Left renal pelvis (tissue), 4 donors: ENCODE results near the gene IGSF23. TPM values are rescaled to one million over a fixed set of nuclear protein-coding genes. Genes with fewer than 3 reads are reported as not detected.

ENCODE experiments used
- DNase-seq, 4 donors: peaks; one replicate each; pipeline ENCODE4 v3.0.0-alpha.2; 2013; ENCODE audit warnings: low read depth in 4 of 4, low spot score in 3 of 4
- polyA plus RNA-seq, 4 donors: library from polyadenylated mRNA; unstranded; fragments of 120-200 nt; gene quantifications; one replicate each; pipeline ENCODE4 v1.2.1, GENCODE V29; 2013; ENCODE audit not compliant: insufficient read length in 4 of 4

The IGSF23 gene
- polyA plus RNA-seq, 4 donors: 0.73 to 1.5 (median 0.85) TPM; not detected in 1

- no peak for DNase-seq
Measured at GRCh38 chr19:44636439-44637389, 23.4 kb downstream of the IGSF23 start.

GRCh38 chr19:44637390-44637764 lies 24.0 kb downstream of the IGSF23 start:
- no peak for DNase-seq

GRCh38 chr19:44640518-44640917 lies 27.2 kb downstream of the IGSF23 start:
- no peak for DNase-seq

GRCh38 chr19:44641501-44642265 lies 28.3 kb downstream of the IGSF23 start:
- no peak for DNase-seq

GRCh38 chr19:44642377-44642776 lies 29.0 kb downstream of the IGSF23 start:
- DNase-seq: no peak

GRCh38 chr19:44643605-44644401 lies 30.4 kb downstream of the IGSF23 start, which contains the start of gene PVR:
PVR (plus strand) TSS chr19:44643910; CDS start chr19:44644097, 187 bp downstream.
- peak in 1 of 4 donors; percentile 53 for DNase-seq

- peak in 1 of 4 donors; percentile 28 for DNase-seq
Measured at GRCh38 chr19:44644402-44645016, 31.1 kb downstream of the IGSF23 start.

- no peak for DNase-seq
Measured at GRCh38 chr19:44645407-44646048, 32.2 kb downstream of the IGSF23 start.

GRCh38 chr19:44646049-44646416 lies 32.7 kb downstream of the IGSF23 start:
- DNase-seq: no peak

GRCh38 chr19:44647144-44647543 lies 33.8 kb downstream of the IGSF23 start:
- no peak for DNase-seq

- DNase-seq: peak in 1 of 4 donors; percentile 36
Measured at GRCh38 chr19:44648631-44649251, 35.4 kb downstream of the IGSF23 start.

GRCh38 chr19:44649578-44650145 lies 36.3 kb downstream of the IGSF23 start:
- DNase-seq: no peak

GRCh38 chr19:44653343-44653742 lies 40.0 kb downstream of the IGSF23 start:
- no peak for DNase-seq

- DNase-seq: no peak
Measured at GRCh38 chr19:44653977-44654774, 40.8 kb downstream of the IGSF23 start.

- no peak for DNase-seq
Measured at GRCh38 chr19:44657211-44657921, 44.0 kb downstream of the IGSF23 start.

- DNase-seq: no peak
Measured at GRCh38 chr19:44658069-44658733, 44.8 kb downstream of the IGSF23 start.

- DNase-seq: no peak
Measured at GRCh38 chr19:44660081-44660480, 46.7 kb downstream of the IGSF23 start.
